ENCODE measurements around the gene LCNL1.

Gene LCNL1

GRCh38 chr9:136977223-136977622 lies 5.6 kb upstream of the LCNL1 start, which contains the start of gene PTGDS:
Gene PTGDS (plus strand): TSS chr9:136977504. CDS start chr9:136977579, 75 bp downstream.
- no peak for DNase-seq

- DNase-seq: no peak
These were observed 5.1 kb upstream of the LCNL1 start for GRCh38 chr9:136977649-136978072.

DNA sequence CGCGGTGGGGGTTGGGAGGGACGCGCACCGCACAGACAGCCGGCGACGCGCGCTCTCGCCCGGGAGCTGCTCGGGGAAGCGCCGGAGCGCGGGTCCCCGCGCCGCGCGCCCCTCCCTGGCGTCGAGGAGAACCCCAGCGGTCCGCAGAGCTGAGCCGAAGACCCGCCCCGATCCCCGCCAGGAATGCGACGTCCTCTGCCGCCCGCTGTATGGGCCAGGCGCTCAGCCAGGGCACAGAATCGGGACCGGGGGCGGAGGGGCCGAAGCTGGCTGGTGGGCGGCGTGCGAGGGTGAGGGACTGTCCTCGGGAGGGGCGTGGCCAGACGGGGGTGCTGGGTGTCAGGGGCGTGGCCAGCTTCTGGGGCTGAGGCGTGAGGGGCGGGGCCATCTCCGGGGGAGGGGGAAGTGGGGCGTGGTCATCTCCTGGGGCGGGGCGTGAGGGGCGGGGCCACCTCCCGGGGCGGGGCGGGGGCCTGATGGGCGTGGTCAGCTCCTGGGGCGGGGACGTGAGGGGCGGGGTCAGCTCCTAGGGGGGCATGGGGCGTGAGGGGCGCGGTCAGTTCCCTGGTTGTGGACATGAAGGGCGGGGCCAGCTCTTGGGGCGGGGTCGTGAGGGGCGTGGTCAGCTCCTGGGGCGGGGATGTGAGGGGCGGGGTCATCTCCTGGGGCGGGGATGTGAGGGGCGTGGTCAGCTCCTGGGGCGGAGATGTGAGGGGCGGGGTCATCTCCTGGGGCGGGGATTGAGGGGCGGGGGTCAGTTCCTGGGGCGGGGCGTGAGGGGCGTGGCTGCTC lies 4.5 kb upstream of the LCNL1 start:
- DNase-seq: peak; percentile 45

- DNase-seq: no peak
These were observed 3.8 kb upstream of the LCNL1 start for GRCh38 chr9:136978865-136979544.

DNA sequence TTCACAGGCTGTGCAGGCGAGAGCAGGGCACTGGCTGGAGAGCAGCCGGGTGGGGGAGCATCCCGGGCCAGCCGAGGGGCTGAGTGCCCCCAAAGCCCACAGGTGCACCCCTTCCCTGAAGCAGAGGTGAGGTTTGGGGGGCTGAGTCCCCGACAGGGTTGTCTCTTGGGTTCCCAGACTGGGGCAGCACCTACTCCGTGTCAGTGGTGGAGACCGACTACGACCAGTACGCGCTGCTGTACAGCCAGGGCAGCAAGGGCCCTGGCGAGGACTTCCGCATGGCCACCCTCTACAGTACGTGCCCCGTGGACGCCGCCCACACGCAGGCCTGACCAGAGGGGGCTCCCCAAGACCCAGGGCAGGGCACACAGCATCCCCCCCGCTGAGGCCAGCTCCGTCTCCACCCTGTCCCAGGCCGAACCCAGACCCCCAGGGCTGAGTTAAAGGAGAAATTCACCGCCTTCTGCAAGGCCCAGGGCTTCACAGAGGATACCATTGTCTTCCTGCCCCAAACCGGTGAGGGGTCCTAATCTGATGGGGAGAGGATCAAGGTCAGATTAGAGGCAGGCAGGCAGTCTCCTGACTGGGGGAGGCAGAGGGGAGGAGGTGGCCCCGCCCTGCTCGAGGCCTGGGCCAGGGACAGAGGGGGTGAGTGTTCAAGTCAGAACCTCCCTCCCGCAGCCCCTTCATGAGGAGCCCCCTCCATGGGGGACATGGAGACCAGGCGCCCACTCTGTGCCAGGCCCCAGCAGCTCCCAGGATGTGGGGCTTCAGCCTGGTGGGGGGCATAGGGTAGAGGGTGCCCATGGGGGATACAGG lies 2.8 kb upstream of the LCNL1 start:
- no peak for DNase-seq

- DNase-seq: no peak
These were observed 1.9 kb upstream of the LCNL1 start for GRCh38 chr9:136980669-136981478.

GRCh38 chr9:136981588-136982231 lies 1.1 kb upstream of the LCNL1 start:
- DNase-seq: no peak

DNA sequence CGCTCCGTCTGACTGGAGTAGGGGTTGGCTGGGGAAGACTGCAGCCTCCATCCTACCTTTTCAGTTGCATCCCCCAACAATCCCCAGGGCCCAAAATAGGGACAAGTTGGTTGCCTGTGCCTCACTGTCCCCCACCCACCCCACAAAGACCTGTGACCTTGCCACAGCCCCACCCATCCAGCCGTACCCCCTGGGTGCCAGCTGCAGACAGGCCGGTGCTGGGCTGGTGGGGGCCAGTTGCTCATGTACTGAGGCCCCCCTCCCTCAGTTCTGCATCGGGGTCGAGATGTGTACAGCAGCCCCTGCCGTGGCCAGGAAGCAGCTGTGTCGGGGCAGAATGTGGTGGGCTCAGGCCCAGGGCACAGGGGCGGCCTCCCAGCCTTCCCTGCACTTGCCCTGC lies 374 bp downstream of the LCNL1 start:
- no peak for DNase-seq

DNA sequence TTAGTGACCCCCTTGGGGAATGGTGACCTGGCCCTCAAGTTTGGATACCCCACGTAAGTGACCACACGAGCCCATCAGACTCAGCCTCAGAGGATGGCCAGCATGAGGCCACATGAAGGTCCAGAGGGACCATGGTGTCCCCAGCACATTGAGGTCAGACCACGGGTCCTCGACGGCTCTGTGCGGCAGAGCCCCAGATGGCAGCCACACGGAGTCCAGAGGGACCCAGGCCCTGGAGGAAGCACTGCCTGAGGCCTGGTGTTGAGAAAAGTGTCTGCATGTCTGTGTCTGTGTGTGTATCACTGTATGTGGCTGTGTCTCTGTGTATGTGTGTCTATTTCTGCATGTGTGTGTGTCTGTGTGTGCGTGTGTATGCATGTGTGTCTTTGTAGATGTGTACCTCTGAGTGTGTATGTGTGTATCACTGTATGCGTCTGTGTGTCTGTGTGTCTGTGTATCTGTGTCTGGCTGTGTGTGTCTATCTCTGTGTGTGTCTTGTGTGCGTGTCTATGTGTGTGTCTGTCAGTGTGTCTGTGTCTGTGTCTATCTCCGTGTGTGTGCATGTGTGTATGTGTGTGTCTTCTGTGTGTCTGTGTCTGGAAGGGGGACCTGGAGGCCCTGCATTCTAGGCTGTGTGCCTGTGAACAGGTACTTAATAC lies 992 bp downstream of the LCNL1 start:
- DNase-seq: no peak

DNA sequence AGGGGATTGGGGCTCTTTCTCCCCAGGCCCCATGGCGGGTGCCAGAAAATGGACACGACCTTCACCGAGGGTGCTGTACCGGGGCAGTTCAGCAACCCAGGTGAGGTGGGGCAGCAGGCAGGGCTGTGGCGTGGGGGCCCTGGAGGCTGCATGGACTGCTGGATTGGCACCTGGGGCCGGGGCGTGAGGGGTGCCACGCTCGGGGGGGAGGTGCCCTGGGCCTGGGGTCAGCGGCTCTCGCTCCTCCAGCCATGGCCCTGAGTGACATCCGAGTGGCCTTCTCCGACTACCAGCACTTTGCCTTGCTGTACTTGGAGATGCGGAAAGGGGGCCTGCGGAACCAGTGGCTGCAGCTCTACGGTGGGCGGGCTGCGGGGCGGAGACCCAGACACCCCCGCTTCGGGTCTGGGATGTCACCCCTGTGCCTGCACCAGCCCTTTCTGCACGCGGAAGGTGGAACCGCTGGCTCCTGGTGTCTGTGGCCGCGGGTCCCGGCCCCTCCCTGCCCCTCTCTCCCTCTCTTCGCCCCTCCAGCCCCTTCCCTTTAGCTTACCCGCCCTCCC lies 1.8 kb downstream of the LCNL1 start:
- no peak for DNase-seq

- no peak for DNase-seq
These were observed 2.3 kb downstream of the LCNL1 start for GRCh38 chr9:136985027-136985602.

DNA sequence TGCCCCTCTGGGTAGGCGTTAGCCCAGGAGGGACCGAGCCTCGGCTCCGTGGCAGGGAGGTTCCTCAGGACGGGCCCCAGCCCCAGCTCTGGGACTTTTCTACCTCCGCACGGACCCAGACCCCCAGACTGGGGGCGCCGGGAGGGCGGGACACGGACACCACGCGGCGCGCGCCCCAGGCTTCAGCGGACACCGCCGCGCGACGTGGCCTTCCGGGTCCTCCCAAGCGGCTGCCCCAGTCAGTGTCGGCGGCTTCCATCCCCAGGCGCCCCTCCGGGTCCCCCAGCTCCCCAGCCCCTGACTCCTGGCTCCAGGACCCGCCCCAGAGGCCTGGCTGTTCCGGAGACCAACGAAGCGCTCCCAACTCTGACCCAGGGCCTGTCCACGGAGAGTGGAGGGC lies 3.1 kb downstream of the LCNL1 start:
- no peak for DNase-seq

- no peak for DNase-seq
These were observed 6.1 kb downstream of the LCNL1 start for GRCh38 chr9:136988872-136989271.

- no peak for DNase-seq
These were observed 7.6 kb downstream of the LCNL1 start for GRCh38 chr9:136990242-136990911.

DNA sequence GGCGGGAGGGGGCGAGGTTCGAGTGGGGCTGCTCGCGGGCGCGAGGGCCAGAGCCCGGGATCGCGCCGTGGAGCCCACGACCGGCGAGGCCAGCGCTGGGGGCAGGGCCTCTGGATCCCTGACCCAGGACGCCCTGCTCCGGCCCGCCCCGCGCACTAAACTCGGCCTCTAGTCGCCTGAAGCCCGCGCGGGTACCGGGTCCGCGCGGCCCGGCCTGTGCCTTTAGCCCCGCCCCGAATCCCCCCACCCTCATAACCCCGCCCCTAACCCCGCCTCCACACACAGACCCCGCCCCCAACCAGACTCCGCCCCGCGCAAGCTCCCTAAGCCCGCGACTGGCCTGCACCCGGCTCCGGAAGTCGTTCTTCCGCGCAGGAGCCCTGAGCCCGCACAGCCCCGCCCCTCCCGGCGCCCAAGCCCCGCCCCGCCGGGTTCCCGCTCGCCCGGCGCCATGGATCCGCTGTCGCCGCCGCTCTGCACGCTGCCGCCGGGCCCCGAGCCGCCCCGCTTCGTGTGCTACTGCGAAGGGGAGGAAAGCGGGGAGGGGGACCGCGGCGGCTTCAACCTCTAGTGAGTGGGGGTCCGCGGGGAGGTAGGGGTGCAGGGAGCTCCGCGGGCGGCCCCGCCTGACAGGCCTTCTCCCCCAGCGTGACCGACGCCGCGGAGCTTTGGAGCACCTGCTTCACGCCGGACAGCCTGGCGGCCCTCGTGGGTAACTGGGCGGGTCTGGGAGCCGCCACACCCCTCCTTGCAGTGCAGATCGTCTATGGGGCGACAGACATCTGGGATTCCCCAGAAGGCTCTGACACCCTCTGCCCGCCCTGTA lies 9.4 kb downstream of the LCNL1 start, which contains the start of gene PAXX:
TSS of gene PAXX (plus strand) at position 430 of the 826 bp plus-strand sequence. CDS start at position 452, 22 bp downstream.
- DNase-seq: peak; percentile 87

DNA sequence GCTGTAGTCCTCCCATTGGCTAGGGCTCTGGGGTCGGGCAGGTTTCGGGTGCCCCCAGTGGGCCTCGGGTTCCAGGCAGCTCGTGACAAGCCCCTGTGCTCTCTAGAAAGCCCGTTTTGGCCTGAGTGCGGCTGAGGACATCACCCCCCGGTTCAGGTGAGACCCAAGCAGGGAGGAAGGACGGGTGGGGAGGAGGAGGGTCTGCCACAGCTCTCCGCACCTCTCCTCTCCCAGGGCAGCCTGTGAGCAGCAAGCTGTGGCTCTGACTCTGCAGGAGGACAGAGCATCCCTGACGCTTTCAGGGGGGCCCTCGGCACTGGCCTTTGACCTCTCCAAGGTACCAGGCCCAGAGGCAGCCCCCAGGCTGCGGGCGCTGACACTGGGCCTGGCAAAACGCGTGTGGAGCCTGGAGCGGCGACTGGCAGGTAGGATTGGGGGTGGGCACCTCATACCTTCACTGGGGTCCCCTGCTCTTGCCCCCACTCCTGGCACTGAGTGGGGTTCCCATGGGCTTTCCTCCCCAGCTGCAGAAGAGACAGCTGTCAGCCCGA lies 10.1 kb downstream of the LCNL1 start:
- DNase-seq: no peak

- no peak for DNase-seq
These were observed 11.5 kb downstream of the LCNL1 start for GRCh38 chr9:136994180-136994887.

GRCh38 chr9:136994888-136995230 lies 12.1 kb downstream of the LCNL1 start:
- no peak for DNase-seq
